Measurements from ENCODE around the gene ECT2. TPM values are rescaled to one million over a fixed set of nuclear protein-coding genes. Genes with fewer than 3 reads are reported as not detected.
A peak's percentile ranks its signal among the peaks of the same experiment; 100 is the strongest.

The ECT2 gene
- total and polyA plus RNA-seq, 9 donors = 1.5 to 11.7 (median 2.2) TPM

DNA sequence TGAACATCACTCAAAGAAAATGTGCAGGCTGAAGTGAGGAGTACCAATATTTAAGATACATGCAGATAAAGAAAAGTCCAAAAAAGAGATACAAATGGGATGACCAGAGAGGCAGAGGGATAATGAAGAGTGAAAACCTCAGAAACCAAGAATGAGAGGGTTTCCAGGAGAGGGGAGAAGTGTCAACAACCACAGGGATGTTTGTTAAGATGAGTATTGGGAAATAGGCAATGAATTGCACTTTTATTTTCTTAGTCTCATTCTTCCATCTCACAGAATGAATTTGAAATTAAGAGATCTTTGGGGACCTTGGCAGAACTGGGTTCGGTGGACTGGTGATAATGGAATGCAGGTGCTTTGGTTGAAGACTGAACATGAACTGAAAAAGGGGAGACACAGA, 102.5 kb downstream of the ECT2 start:
- TF ChIP-seq EP300 (IDR thresholded peaks at IDR 0.05) = no peak
- TF ChIP-seq, protein P1, sequence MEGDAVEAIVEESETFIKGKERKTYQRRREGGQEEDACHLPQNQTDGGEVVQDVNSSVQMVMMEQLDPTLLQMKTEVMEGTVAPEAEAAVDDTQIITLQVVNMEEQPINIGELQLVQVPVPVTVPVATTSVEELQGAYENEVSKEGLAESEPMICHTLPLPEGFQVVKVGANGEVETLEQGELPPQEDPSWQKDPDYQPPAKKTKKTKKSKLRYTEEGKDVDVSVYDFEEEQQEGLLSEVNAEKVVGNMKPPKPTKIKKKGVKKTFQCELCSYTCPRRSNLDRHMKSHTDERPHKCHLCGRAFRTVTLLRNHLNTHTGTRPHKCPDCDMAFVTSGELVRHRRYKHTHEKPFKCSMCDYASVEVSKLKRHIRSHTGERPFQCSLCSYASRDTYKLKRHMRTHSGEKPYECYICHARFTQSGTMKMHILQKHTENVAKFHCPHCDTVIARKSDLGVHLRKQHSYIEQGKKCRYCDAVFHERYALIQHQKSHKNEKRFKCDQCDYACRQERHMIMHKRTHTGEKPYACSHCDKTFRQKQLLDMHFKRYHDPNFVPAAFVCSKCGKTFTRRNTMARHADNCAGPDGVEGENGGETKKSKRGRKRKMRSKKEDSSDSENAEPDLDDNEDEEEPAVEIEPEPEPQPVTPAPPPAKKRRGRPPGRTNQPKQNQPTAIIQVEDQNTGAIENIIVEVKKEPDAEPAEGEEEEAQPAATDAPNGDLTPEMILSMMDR (IDR thresholded peaks at IDR 0.05) = no peak
- TF ChIP-seq POLR2A (IDR thresholded peaks at IDR 0.05) = no peak
- Histone ChIP-seq H3K4me3 (no peak overlapping the region), H3K27me3 (no peaks in the 10 kb centered on the region), H3K27ac (no peak overlapping the region), H3K9me3 (no peaks in the 10 kb centered on the region), H3K4me1 (ENCODE audit: insufficient read depth) (no peaks in the 10 kb centered on the region), H3K36me3 (no peaks in the 10 kb centered on the region)
- WGBS, 3 donors = 78 to 88% (median 85%) methylated on average over 1 of the region's 1 CpG
- intact Hi-C loops (cut with DNase I) = no loop called here
- DNase-seq = no peak

DNA sequence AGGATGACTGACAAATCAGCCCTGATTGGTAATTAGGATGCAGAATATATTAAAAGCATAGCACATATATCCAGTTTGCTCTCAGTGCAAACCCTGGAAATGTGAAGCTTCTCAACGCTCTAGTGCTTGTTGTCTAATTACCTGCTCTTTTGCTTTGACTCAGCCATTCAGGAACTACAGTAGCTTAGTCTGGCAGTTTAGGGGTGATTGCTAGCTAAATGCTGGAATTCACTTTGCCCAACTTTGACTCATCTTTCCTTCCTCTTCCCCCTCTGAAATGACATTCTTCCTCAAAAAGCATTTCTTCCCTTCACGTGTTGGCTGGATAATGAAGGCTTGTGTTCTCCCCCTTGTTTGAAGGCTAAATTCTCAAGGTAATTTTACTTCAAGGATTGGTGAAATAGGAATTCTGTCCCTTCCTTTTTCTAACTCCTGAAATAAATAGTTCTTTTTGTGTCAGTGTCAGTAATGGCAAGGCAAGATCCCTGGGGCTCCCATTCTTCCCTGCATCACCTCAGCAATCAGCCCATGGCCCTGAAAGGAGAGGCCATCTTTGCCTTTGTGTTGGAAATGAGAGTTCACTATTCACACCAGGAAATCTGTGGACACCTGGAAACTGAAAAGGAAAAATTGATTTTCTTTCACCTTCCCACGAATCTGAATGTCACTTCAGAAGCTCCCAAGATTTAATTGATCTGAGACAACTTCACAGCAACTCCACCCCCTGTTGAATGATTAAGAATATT, 103.6 kb downstream of the ECT2 start:
- WGBS, 3 donors = 58 to 65% (median 65%) methylated on average over 3 of the region's 3 CpGs
- intact Hi-C loops (cut with DNase I) = no loop called here
- H3K36me3 ChIP-seq = no peaks in the 10 kb centered on the region
- no peaks in the 10 kb centered on the region for H3K4me1 ChIP-seq (ENCODE audit: insufficient read depth)
- TF ChIP-seq POLR2A (IDR thresholded peaks at IDR 0.05) (no peak), EP300 (IDR thresholded peaks at IDR 0.05) (no peak)
- TF ChIP-seq, protein P1 (IDR thresholded peaks at IDR 0.05) = no peak
- H3K4me3 ChIP-seq = no peak overlapping the region
- no peak for DNase-seq
- H3K27me3 ChIP-seq = no peaks in the 10 kb centered on the region
- no peaks in the 10 kb centered on the region for H3K9me3 ChIP-seq
- no peak overlapping the region for H3K27ac ChIP-seq

DNA sequence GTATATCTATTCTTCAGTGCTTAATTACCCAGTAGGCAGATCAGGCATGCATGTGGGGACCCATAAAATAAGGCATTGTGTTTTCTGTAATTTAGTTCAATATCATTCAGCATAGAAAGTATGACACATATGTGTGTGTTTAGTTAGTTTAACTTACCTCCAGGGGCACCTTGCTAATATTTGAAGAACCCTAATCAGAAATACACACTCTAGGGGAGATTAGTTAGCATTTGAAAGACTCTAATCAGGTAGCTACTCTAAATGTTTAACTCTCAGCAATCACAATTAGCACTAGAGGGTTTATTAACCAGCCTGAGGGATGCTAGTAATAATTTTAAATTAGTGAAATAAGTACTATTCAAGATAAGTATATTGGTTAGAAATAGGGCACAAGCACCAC, 104.5 kb downstream of the ECT2 start:
- DNase-seq = no peak
- no peak overlapping the region for H3K27ac ChIP-seq
- H3K36me3 ChIP-seq = no peaks in the 10 kb centered on the region
- no peak overlapping the region for H3K4me3 ChIP-seq
- intact Hi-C loops (cut with DNase I) = no loop called here
- no peaks in the 10 kb centered on the region for H3K9me3 ChIP-seq
- no peaks in the 10 kb centered on the region for H3K4me1 ChIP-seq (ENCODE audit: insufficient read depth)
- H3K27me3 ChIP-seq = no peaks in the 10 kb centered on the region
- TF ChIP-seq POLR2A (IDR thresholded peaks at IDR 0.05) = no peak
- TF ChIP-seq EP300 (IDR thresholded peaks at IDR 0.05) = no peak
- TF ChIP-seq, protein P1 (IDR thresholded peaks at IDR 0.05) = no peak

DNA sequence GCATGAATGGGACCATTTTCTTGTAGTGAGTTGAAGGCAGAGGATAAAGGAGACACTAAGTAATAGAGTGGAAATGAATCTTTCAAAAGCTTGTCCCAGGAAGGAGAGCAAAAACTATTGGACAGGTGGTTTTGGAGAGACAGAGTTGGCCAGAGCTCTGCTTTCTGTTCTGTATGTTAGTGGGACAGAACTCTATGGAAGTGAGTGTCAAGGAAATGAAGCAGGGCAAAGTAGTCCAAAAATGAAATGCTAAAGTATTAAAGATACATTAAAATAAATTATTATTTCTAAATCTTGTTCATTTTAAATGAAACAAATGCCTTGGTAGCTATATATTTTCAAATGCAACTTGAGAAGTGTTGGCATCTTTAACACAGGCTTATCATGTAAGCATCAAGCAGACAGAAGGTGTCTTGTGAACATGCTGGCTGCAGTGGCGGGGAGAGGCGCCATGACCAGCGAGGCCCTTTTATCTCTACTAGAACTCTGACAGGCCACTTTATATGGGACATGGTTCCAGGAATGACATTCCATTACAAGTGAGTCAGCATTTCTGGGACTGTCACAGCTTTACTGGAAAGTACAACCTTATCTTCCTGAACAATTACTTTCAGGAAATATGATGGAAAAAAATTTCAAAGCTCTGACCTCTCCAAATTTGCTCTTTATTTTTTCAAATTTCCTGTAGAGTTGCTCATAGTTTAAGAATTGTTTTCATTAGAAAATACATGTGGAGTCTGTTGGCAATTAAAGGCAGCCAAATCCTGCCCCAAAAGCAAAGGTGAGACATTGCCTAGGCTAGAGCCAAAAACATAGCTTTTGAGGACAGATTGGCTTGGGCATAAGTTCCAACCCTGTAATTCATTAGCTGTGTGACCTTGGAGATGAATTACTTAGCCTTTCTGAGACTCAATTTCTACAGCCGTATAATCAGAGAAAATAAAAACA, 106.5 kb downstream of the ECT2 start:
- TF ChIP-seq EP300 (IDR thresholded peaks at IDR 0.05) (peak; percentile 41), POLR2A (IDR thresholded peaks at IDR 0.05) (no peak)
- H3K9me3 ChIP-seq = no peaks in the 10 kb centered on the region
- H3K4me3 ChIP-seq = no peak overlapping the region
- H3K36me3 ChIP-seq = no peaks in the 10 kb centered on the region
- WGBS, 3 donors = 54 to 60% (median 54%) methylated on average over 4 of the region's 4 CpGs
- H3K4me1 ChIP-seq (ENCODE audit: insufficient read depth) = no peaks in the 10 kb centered on the region
- H3K27ac ChIP-seq = no peak overlapping the region
- no peak for DNase-seq
- no peaks in the 10 kb centered on the region for H3K27me3 ChIP-seq
- intact Hi-C loops (cut with DNase I) = no loop called here

Measured in ovary (tissue), 9 donors.